HepG2 (cell line): ENCODE measurements around the gene RGL3. TPM values are rescaled to one million over a fixed set of nuclear protein-coding genes. Genes with fewer than 3 reads are reported as not detected.

Experiments used
- AGO2 ChIP-seq: fragments of 200-400 bp; formaldehyde crosslinking; optimal IDR thresholded peaks from 2 replicates; pipeline ENCODE3; 2017; ENCODE audit warnings: mild to moderate bottlenecking, low read depth, low read length, moderate library complexity
- AHR ChIP-seq: IDR thresholded peaks from 2 replicates; pipeline ENCODE4 v1.6.1; 2018; ENCODE audit warnings: missing genetic modification reagents, missing compliant biosample characterization
- HNF1B ChIP-seq: sonication (generic); formaldehyde crosslinking; IDR thresholded peaks from 2 replicates; pipeline ENCODE4 v1.5.1; 2020; ENCODE audit warnings: mild to moderate bottlenecking, moderate library complexity, missing genetic modification reagents
- ISX ChIP-seq: sonication (generic); formaldehyde crosslinking; conservative IDR thresholded peaks from 2 replicates; pipeline ENCODE4 v1.5.0; 2020; ENCODE audit warnings: missing genetic modification reagents
- MAF1 ChIP-seq: sonication (generic); formaldehyde crosslinking; IDR thresholded peaks from 2 replicates; pipeline ENCODE4 v1.5.0; 2020; ENCODE audit warnings: missing genetic modification reagents, borderline replicate concordance
- PBX3 ChIP-seq: sonication (generic); formaldehyde crosslinking; IDR thresholded peaks from 2 replicates; pipeline ENCODE4 v1.8.1; 2023; ENCODE audit warnings: missing genetic modification reagents, inconsistent platforms, borderline replicate concordance
- ZBTB10 ChIP-seq: sonication (generic); formaldehyde crosslinking; IDR thresholded peaks from 2 replicates; pipeline ENCODE4 v1.4.0; 2020; ENCODE audit warnings: missing genetic modification reagents, borderline replicate concordance
- ZBTB38 ChIP-seq: sonication (generic); formaldehyde crosslinking; IDR thresholded peaks from 2 replicates; pipeline ENCODE4 v1.5.1; 2020; ENCODE audit warnings: mild to moderate bottlenecking, missing genetic modification reagents
- ZNF143 ChIP-seq: sonication (generic); formaldehyde crosslinking; IDR thresholded peaks from 2 replicates; pipeline ENCODE4 v1.4.0; 2020; ENCODE audit warnings: missing genetic modification reagents
- ZNF337 ChIP-seq: sonication (generic); formaldehyde crosslinking; IDR thresholded peaks from 2 replicates; pipeline ENCODE4 v1.5.1; 2020; ENCODE audit warnings: missing genetic modification reagents, low read depth, mild to moderate bottlenecking, borderline replicate concordance
- ZNF501 ChIP-seq: sonication (generic); formaldehyde crosslinking; IDR thresholded peaks from 2 replicates; pipeline ENCODE4 v1.5.1; 2020; ENCODE audit warnings: mild to moderate bottlenecking, moderate library complexity, missing genetic modification reagents
- ZNF609 ChIP-seq: sonication (generic); formaldehyde crosslinking; IDR thresholded peaks from 2 replicates; pipeline ENCODE4 v1.4.0; 2020; ENCODE audit warnings: mild to moderate bottlenecking, missing genetic modification reagents, borderline replicate concordance
- ZNF740 ChIP-seq: sonication (generic); formaldehyde crosslinking; IDR thresholded peaks from 2 replicates; pipeline ENCODE4 v1.4.0; 2020; ENCODE audit warnings: missing genetic modification reagents
- polyA plus RNA-seq, 8 experiments: library from polyadenylated mRNA; depleted of rRNA in 3 of 8; stranded (reverse) in 7 of 8; unstranded in 1 of 8; fragments of >200 nt; fragmentation: Illumina TruSeq in 4 of 8; extraction: Trizol in 4 of 8; gene quantifications; 2 replicates each; pipeline versions ENCODE4 v1.2.1 to v1.2.3, GENCODE V29; 2011 to 2016; ENCODE audit warnings: low read depth in 4 of 8, missing spikeins in 1 of 8, mixed read lengths in 1 of 8; ENCODE audit not compliant: insufficient read depth in 1 of 8
- total RNA-seq, 5 experiments: library from RNA; depleted of rRNA; stranded (reverse); fragments of >200 nt; fragmentation: Illumina TruSeq; extraction: Trizol; gene quantifications; 2 replicates each; pipeline ENCODE4 v1.2.3, GENCODE V29; 2016; ENCODE audit warnings: low read depth in 1 of 5

The RGL3 gene
- total and polyA plus RNA-seq, 2 of the 13 experiments (the other 11 are each of a cell fraction or from before 2014, with no cell fraction given) = 4.2 to 7.6 TPM

- TF ChIP-seq PBX3 (no peak), ZNF143 (CRISPR knock-in tag) (0 out of 2 replicates have a peak, but pooled peaks have one; percentile 0), ZBTB10 (CRISPR knock-in tag) (0 out of 2 replicates have a peak, but pooled peaks have one; percentile 21), ZBTB38 (peak; percentile 10; the same call in 1 of the 2 replicates), ZNF337 (CRISPR knock-in tag) (peak; percentile 68; the same call in 1 of the 2 replicates), AHR (CRISPR knock-in tag) (no peak), HNF1B (CRISPR knock-in tag) (no peak), ZNF501 (peak; percentile 7; the same call in 1 of the 2 replicates), ZNF609 (no peak), AGO2 (peak; percentile 55), MAF1 (0 out of 2 replicates have a peak, but pooled peaks have one; percentile 31), ISX (CRISPR knock-in tag) (no peak), ZNF740 (CRISPR knock-in tag) (no peak; the same call in 1 of the 2 replicates)
Observed at GRCh38 chr19:11435833-11436313, 16.8 kb upstream of the RGL3 start (continued).
